ENCODE results near the gene SLC9A9.

The SLC9A9 gene

DNA sequence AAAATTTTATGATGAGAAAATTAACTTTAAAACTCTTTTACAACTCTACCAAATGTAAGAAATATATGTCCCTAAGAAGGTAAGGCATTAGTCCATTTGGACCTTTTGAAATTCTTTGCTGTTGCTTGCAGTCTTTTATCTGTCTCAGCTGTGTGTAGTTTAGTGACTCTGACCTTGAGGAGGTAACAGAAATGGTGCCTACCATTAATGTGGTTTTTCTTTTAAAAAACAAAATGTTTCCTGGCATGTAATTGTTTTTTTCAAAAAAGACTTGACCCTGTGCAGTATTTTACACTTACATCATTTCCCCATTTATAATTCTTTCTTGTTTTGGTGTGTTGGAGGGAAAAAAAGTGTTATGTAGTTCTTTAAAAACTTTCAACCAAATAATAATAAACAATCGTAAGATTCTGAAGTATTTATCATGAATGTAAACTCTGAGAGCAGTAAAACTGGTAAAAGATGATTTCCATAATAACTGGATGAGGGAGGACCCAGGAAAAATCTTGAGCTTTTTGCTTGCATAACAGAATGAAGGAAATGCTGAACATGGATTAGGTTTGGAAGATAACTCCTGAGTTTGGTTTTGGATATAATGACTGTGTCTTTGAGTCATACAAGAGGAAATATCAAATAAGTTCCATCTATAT lies 503.6 kb downstream of the SLC9A9 start:
- DNase-seq, result no peak

DNA sequence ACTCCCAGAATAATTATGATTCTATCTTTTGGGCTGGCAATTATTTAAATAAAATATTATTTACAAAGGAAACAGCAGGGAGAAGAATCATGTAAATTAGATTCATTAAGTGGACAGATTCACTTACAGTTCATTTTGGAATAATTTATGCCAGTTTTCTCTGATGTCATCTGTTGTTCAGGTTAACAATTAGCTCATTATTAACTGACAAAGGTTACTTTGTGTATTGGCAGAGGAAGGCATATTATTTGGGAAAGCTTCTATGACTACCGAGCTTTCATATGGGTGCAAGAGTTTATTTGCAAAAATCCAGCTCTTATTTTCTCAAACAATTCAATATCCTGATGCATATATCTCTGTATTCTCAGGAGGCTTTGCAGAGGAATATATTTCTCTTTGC lies 504.3 kb downstream of the SLC9A9 start:
- DNase-seq, result no peak

DNA sequence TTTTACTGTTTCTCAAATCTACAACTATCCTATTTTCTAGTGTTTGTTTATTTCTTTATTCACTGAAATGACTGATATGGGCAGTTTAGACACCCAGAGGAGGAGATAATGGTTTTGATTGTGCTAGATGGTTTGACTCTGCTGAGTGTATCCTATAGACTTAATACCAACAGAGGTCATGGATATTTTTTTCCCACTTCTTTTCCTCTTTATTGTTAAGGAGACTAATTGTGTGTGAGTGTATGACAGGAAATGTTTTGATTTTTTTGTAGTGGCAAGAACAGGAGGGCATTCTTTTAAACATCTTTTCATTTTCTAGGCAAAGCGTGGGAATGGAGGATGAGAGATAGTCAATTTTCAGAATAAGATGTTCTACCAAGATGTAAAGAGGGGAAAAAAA lies 505.2 kb downstream of the SLC9A9 start:
- DNase-seq, result no peak

DNA sequence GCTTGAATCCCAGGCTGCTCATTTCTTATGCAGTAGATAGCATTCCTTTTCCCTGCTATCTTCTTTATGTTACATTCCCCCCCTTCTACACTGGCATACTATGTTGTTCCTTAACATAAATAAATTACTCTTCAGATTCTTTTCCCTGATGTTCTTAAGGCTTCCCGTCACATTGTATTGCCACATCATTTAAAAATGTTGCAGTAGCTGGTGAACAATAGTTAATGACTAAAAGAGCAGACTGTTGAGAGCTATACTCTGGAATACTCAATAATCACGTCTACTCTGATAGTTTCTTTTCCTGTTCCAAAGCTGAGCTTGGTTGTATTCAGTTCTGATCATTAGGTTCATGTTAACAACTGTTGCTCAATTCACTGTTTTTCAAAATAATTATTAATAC lies 508.8 kb downstream of the SLC9A9 start:
- DNase-seq, result no peak

DNA sequence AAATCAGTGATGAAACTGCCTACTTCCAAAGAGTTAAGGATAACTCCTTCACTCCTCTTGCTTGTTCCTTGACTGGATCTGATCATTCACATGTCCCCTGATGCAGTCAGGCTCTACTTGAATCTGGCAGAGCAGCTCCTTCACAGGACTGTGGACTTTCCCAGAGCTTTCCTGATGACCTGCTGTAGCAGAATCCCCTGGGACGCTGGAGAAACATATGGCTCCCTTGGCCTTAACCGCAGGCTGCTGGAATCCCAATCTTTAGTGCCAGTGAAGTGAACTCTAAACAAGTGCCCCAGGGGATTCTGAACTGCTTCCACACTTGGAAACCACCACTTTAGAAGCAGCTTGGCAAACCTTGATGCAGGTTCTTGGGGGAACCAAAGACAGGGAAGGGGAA lies 510.9 kb downstream of the SLC9A9 start:
- no peak for DNase-seq

DNA sequence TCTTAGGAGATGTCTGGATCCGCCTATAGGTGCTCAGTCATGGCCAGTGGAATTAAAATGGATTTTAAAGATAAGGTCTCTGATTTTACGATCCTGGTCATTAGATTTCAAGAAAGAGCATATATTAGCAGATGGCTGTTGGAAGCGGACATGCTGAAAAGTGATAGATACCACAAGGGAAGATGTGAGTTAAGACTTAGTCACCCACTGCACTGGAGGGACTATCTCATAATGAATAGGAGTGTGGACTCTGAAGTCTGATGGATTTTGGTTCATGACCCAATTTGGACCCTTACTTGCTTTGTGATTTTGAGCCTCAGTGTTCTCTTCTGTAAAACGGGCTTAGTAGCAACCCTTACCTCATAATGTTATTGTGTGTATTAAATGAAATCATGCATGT lies 514.0 kb downstream of the SLC9A9 start:
- no peak for DNase-seq

DNA sequence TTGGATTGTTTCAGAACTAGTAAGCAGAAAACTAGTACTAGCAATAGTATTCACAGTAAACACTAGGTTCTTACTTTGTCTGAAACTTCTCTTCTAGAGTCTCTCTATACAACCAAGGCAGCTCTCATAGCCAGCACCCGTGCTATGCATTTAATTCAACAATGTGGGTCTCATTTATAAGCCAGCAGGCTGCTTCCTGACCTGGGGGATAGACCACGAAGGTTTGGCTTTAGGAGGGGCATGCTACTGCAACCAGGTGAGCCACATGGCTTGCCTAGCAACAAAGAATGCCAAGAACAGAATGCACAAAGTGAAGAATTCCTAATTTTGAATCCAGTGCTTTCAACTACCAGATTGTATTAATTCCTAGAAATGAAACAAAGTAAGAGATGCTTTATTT lies 514.9 kb downstream of the SLC9A9 start:
- DNase-seq, result no peak

DNA sequence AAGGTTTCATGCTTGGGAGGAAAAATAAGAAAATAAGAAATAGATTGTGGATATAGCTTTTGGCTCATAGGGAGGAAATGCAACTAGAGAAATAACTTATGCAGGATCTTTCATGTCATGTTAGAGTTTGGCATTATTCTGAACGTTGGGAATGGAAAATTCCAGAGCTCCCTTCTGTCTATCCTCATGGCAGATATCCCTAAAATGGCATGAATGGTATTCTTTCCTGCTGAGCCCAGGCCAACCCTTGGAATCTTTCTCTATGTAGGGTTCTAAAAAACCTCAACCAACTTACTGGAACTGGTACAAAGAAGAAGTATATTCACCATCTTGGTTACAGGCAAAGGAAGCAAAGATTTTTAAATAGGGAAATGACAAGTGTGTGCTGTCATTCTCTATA lies 516.2 kb downstream of the SLC9A9 start:
- DNase-seq, result no peak

DNA sequence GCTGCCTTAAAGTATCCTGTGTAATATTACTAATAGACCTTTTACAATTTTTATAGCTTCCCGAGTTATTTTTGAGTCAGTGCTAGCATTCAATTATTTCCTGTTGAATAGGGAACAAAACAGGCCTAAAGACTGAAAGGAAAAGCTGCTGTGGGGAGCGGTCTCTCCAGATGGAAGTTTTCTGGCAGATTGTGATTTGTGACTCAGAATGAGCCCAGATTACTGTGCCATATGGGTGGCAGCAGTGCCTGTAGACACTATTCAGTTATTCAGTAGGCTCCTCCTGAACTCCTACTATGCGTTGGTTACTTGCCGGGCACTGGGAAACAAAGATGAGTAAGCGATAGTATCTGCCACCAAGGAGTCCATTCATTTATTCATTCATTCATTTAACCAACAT lies 516.9 kb downstream of the SLC9A9 start:
- no peak for DNase-seq

DNA sequence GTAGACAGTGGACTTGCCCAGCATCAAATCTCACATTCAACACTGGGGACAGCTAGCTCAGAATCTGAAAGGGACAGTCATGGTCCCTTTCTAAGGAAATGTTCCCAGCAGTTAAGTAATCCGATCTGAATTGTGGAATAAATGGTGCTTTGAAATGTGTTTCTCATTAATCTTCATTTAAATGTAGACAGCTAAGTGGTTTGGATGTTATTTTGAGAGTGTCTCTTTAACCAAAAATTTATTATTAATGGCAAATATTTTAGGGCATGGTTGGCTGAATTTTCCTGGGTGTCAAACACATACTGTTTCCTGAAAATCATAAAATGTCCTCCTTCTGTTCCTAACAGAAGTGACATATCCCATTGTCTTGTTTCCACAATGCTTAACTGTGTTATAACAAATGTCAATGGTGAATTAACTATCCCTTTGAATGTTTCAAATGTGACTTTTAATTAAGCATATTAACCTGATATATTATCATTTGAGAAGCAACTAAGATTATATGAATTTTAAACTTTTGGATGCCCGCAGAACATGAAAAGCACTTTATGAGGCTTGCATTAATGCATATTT lies 517.9 kb downstream of the SLC9A9 start:
- DNase-seq, result no peak

DNA sequence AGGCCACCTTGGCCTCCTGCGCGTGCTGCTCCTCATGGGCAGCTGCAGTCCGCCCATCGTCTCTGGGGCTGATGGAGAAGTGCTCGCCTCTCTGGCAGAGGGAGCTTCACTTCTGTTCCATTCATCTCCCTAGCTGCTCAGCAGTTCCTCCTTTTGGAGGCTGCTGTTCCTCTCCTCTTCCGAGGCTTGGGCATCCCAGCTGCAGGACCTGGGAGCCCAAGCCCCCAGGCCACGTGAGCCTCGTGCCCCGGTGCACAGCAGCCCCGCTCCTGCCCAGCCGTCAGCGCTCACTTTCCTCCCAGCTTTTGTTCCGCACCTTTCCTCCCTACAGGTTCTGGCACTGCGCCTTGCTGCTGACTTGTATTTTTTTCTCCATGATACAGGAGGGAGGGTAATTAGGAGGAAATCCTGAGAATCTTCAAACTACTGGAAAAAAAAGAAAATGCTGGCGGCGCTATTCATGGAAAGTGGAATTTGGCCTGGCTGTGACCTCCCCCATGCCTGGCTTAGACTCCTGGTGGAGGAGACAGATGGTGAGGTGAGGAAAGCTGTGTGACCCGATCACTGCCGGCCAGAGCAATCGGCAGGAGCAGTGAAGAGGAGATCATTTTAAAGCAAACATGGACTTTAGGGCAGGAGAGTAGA lies 518.6 kb downstream of the SLC9A9 start:
- no peak for DNase-seq

DNA sequence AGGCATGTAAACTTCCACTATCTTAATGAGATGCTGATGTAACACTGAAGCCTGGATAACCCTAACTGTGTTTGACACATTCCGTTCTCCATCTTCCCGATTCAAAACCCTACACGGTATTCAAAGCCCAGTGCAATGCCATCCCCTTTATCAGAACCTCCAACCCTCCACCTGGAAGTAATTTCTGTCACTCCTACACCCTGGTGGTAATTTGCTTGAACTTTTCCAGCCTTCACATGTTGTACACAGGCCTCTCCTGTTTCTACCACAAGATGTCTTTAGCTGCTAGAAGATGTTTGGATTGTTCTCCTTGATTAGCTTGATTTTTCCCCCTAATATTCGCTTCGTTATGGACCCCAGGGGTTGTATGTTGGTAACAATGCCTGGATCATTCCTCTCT lies 519.8 kb downstream of the SLC9A9 start:
- DNase-seq, result no peak

DNA sequence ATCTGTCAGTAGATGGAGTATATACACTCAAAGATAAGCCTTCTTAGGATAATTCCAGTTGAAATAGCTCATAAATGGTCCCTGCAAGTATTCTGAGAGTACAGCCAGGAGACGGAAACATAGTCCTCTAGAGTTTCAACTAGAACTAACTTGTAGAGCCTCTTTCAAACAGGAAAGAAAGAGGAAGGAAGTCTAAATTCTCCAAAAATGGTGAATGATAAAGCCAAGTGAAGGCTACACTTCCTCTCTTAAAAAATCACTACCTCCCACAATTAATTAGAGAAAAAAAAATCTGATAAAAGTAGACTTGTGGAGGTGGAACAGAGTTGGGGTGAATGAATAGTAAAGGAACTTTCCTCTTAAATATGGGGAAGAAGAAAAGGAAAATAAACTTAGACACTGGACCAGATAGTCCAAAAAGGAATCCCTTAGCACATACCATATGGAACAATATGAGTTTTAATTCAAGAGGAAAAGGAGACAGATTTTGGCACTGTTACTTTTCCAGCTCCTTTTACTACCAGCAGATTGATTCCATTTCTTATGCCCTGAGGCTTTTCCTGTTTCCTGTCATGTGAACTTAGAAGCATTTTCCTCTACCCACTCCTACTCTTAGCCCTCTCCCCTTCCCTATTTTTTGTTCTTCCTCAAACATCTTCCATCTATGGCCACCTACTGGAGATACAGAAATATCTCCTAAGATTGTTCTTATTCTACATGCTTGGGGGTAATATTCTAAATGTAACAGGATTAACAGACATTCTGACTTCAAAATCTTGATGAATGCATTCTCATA lies 521.1 kb downstream of the SLC9A9 start:
- no peak for DNase-seq

DNA sequence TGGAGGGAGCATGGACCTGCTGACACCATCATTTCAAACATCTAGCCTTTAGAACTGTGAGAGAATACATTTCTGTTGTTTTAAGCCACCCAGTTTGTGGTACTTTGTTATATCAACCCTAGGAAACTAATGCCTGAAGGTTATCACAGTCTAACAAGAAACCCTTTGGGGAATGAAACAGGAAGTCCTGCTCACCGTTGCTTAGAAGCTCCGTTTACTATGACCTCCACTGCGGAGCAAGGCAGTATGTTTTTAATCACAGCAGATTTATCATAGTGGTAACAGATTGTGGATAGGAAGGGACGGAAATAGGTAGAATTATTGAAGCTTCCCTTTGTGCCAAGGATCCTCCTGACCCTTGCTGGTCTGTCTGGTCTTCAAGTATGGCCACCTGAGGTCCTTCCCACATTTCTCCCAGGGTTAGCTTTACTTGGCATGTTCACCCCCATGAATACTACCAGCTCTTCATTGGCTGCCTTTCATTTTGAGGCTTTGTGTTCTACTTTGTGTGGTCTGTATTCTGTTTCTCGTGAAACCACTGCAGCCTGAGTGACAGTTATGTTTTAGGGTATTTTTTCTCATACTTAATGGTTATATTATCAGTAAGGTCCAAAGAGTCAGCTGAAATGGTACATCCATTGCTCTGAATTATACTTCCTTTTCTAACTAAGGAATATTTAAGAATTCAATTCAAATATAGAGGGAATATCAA lies 527.1 kb downstream of the SLC9A9 start:
- DNase-seq, result no peak

DNA sequence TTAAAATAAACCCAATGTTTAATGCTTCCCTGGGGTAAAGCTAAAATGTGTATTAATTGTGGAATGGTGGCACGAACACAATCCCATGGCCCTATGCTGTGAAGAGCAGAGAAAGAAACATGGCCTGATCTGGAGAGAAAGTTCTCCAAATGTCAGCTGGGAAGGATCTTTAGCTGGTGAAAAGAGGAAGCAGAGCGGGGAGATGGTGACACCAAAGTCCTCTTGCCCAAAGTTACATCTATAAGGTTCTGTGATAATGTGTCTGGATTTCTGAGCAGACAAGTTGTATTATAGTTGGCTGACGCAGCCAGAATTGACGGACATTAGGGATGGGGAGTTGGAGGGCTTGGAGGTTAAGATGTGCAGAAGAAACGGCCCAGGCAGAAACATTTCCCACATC lies 532.5 kb downstream of the SLC9A9 start:
- no peak for DNase-seq

DNA sequence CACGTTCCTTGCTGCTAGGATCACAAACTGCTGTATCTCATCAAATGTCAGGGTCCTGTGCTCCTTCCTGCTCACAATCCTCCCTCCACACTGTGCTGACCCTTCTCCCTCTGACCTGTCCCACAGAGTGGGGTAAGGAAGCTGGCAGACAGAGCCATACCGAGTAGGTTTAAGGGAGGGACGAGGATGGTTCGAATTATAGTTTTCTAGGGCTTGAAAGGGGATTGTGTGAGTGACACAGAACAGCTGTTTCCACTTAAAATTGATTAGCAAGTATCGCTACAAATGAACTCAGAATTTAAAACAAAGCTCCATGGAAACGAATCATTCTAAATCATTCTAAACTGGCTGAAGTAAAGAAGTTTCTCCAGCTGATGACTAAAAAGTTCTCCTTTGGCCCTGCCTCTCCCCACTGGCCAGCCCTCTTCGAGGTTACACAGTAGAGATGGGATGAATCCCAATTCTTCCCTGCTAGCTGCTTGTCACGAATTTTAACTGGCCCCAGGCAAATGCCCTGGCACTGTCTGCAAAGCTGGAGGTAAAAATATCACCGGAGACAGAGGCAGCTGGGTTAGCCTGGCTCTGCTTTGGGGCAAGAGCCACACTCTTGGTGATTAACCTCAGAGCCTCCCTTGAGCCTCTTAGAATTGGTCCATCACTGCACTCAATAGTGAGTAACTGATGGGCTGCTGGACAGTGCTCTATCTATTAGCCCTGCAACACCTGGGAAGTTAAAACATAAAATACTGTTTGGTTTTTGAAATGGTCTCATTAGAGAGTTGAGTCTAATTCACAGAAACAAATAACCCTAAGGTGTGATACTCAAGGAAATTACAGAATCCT lies 533.8 kb downstream of the SLC9A9 start:
- DNase-seq, result no peak

DNA sequence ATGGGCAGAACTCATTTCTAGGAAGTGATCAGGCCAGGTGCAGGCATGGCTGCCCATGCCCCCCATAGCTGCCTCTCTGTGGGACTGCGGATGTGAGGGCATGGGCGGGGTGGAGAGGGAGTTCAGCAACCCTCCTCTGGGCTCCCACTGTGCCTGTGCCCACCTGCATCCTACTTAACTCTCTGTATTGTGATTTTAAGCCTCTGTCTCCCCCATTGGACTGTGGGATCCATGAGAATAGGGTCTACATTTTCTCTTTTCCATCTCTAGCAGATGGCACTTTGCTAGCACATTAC lies 534.4 kb downstream of the SLC9A9 start:
- no peak for DNase-seq

DNA sequence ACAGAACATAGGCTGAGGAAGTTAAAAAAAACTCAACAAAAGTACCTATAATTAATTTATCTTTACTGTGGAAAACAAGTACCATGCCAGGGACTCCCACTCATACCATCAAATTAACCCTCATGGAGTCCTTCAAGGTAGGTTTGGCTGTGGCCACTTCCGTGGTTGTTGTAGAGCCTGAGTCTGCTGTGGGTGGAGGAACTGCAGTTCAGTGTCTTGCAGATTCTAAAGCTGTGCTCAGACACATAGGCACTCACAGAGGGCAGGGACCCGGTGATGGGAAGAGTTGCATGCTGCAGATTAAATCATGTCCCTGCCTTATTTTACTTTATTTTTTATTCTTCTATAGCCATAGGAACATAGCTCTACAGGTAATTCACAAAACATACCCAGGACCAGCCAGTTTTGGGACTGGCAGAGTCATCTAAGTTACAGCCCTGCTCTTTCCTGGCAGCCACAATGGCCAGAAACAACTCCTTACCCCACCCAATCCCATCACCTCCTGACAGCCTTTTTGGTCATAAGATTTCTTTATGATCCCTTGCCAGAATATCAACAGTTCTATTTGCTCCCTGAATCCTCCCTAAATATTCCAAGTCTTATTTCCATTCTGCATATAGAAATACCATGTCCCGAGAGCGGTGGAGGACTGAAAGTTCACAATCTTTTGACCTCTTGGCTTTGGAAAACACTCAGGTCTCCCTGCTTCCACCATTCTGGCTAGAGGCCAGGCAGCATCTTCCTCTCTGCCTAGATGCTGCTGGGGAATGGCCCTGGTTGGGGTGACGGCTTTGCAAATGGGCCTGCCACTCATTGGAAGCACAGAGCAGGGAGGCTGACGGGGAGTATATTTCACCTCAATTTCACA lies 535.0 kb downstream of the SLC9A9 start:
- DNase-seq, result no peak

DNA sequence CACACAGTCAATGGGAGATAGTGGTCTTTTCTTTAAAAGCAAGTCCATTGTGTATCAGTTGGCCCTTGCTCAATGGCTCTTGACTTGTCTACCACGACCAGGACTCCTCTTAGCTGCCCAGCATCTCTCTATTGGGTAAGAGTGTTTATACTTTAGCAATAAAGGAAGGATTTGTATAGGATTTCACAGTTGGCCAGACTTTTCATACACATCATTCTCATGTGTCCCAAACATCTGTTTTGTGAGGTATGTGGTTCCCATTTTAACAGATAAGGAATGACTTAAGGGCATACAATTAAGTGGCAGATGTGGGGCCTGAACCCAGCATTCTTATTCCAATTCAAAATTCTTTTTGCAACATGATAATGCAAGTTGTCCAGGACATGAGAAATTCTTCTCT lies 537.2 kb downstream of the SLC9A9 start:
- DNase-seq, result no peak

DNA sequence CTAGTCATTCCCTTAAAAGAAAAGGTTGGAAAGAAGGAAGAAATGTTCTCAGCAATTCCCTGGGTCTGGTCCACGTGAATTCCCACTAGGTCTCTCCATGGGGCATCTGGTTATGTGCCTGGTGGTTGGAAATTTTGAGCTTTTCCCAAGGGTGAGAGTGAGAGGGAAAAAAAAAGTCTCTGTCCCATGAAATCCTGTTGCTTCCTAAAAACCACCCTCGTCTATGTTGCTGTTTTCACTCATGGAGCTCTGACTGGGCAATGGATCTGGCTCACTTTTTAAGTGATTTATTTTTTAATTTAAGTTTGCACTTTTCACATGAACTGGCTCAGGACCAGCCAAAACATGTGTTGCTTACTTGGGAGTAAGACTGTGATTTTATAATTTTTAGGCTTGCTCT lies 538.6 kb downstream of the SLC9A9 start:
- DNase-seq, result no peak

DNA sequence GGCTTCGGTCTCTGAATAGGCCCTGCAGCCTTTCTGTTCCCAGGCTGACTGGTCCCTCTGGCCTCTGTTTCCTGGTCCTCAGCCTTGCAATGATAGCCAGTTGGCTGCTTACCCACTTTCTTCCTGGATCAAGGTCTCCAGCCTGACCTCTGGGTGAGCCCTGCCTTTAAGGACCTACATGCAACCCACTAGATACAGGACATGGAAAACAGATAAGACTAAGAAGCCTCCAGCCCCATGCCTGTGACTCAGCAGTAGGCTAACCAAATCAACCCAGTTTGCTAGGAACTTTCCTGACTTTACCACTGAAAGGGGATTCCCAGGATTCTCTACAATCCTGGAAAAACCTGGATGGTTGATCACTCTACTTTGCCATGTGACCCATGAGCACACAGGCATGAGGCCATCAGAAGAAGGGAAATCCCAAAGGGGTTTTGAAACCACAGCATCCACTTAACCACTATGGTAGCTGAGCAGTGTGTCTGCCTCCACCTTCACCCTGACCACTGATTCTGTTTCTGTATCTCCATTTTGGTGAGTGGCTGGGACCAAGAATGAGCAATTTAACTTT lies 540.6 kb downstream of the SLC9A9 start:
- no peak for DNase-seq

All from activated CD4-positive, alpha-beta T cell treated with anti-CD3 and anti-CD28 coated beads, Interleukin-2, amount 50 U/mL, for 4 hours (primary cell).